ENCODE data around the gene MSI2. TPM values are rescaled to one million over a fixed set of nuclear protein-coding genes. Genes with fewer than 3 reads are reported as not detected.

MSI2 gene
- total RNA-seq, 1 donor from 2014 or later = 26.6 TPM

- TF ChIP-seq CTCF (conservative IDR thresholded peaks at IDR 0.05; ENCODE audit: low read depth, low read length) = no peak
- no peak for DNase-seq (ENCODE audit: low read depth)
- no peak overlapping the region for H3K4me3 ChIP-seq (ENCODE audit: low read depth, low read length)
Observed at GRCh38 chr17:57467801-57468200, 211.5 kb downstream of the MSI2 start.

- TF ChIP-seq CTCF (conservative IDR thresholded peaks at IDR 0.05; ENCODE audit: low read depth, low read length) = no peak
- no peak for DNase-seq (ENCODE audit: low read depth)
- H3K4me3 ChIP-seq (ENCODE audit: low read depth, low read length) = no peak overlapping the region
Observed at GRCh38 chr17:57468932-57469775, 212.8 kb downstream of the MSI2 start.

- TF ChIP-seq CTCF (conservative IDR thresholded peaks at IDR 0.05; ENCODE audit: low read depth, low read length) = no peak
- H3K4me3 ChIP-seq (ENCODE audit: low read depth, low read length) = no peak overlapping the region
- DNase-seq (ENCODE audit: low read depth) = no peak
Observed at GRCh38 chr17:57470906-57471305, 214.6 kb downstream of the MSI2 start.

- DNase-seq (ENCODE audit: low read depth) = no peak
- no peak overlapping the region for H3K4me3 ChIP-seq (ENCODE audit: low read depth, low read length)
- TF ChIP-seq CTCF (conservative IDR thresholded peaks at IDR 0.05; ENCODE audit: low read depth, low read length) = no peak
Observed at GRCh38 chr17:57471868-57472368, 215.6 kb downstream of the MSI2 start.

GRCh38 chr17:57475796-57476195, 219.5 kb downstream of the MSI2 start:
- no peak for DNase-seq (ENCODE audit: low read depth)
- no peak overlapping the region for H3K4me3 ChIP-seq (ENCODE audit: low read depth, low read length)
- no peak for TF ChIP-seq CTCF (conservative IDR thresholded peaks at IDR 0.05; ENCODE audit: low read depth, low read length)

GRCh38 chr17:57477522-57478362, 221.4 kb downstream of the MSI2 start:
- no peak overlapping the region for H3K4me3 ChIP-seq (ENCODE audit: low read depth, low read length)
- no peak for TF ChIP-seq CTCF (conservative IDR thresholded peaks at IDR 0.05; ENCODE audit: low read depth, low read length)
- DNase-seq (ENCODE audit: low read depth) = no peak
